ENCODE data around the gene AQP3.
"Not testable (repeated sequence)": the region's sequence is repeated elsewhere in the genome, so short reads cannot be mapped to it uniquely, and the experiment has no call there.

AQP3 gene

DNA sequence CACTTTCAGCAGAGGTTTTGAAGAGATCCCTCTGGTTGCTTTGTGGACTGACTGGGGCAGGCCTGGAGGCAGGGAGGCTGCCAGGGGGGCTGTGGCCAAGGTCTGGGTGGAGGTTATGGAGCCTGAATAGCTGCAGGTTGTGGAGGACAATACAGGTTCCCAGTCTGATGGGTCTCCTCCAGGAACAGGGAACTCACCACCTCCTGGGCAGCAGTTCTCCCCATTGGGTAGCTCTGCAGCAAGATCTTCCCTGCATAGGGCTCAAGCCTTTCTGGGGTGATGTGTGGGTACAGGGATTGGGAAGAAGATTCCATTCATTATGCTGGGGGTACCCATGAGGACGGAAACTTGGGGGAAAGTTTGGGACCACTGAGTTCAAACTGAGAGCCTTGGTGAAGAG, 6.8 kb downstream of the AQP3 start:
- DNase-seq (ENCODE audit: low spot score), result no peak

GRCh38 chr9:33440204-33440603, 7.2 kb downstream of the AQP3 start:
- no peak for DNase-seq (ENCODE audit: low spot score)

- DNase-seq (ENCODE audit: low spot score), result no peak
These were observed 7.7 kb downstream of the AQP3 start for GRCh38 chr9:33439731-33440130.

- no peak for DNase-seq (ENCODE audit: low spot score)
These were observed 8.3 kb downstream of the AQP3 start for GRCh38 chr9:33438926-33439680.

DNA sequence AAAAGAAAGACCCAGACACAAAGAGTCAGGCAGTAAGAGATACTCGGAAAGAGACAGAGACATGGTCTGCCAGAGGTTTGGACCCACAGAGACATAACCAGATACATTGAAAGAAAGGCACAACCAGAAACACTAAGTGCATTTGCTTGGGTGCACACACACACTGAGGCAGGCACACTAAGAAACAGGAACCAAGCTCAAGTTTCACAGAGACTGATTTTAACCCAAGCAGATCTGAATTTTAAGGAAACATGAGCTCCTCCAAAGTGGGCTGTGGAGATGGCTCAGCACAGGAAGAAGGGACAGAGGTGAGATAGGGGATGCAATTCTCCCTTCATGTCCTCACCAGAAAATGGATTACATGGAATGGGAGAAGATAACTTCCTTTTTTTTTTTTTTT, 9.5 kb downstream of the AQP3 start:
- DNase-seq (ENCODE audit: low spot score), result no peak

DNA sequence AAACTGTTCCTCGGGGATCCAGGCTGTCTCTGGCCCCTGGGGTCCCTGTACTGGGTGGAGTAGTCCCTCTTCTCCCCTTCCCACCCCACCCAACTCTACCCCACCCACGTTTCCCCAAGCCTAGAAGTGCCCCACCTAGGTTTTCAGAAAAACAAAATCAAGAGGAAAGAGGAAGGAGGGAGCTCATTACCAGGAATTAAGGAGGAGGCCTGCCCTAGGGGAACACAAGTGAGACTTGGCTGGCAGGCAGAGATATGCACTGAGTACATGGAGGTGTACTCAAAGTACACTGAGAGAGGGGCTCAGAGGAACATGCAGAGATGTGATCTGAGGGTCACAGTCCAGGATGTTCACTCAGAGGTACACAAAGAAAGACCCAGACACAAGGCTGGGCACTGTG, 10.2 kb downstream of the AQP3 start:
- DNase-seq (ENCODE audit: low spot score), result no peak

DNA sequence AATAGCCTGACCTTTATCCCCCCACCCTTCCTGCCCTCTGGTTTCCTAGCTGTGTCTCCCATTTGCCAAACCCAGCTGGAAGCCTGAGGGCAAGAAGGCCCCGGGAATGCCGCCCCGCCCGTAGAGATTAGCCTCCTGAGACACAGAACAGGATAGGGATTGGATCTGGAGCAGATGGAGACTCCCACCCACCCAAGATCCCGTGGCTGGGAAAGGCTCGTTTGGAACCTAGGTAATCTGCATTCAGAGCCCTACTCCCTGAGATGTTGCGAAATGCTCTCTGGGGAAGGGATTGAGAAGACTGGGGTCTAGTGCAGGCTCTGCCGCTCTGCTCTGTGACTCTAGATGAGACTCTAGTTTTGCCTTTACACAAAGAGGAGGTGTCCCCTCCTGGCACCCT, 10.9 kb downstream of the AQP3 start:
- no peak for DNase-seq (ENCODE audit: low spot score)

DNA sequence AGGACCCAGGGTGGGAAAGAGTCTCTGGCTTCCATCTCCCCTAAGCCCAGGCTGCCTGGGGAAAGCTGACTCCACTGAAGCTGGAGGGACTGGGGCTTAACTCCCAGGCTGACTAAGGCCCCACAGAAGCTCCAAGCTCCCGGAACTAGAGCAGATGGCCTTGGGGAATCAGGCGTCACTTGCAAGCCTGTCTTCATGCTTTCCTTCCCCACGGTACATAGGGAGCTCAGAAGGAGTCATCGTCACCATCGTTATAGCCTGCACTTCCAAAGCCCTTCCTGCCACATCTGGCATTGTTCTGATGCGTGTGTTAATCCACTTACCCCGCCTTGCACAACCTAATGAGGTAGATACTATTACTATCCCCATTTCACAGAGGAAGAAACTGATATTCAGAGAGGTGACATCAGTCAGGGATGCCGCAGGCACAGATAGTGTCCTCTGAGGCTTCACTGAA, 11.5 kb downstream of the AQP3 start:
- no peak for DNase-seq (ENCODE audit: low spot score)

- no peak for DNase-seq (ENCODE audit: low spot score)
These were observed 12.9 kb downstream of the AQP3 start for GRCh38 chr9:33434317-33435105.

- no peak for DNase-seq (ENCODE audit: low spot score)
These were observed 13.5 kb downstream of the AQP3 start for GRCh38 chr9:33433871-33434270.

- DNase-seq (ENCODE audit: low spot score), result no peak
These were observed 16.0 kb downstream of the AQP3 start for GRCh38 chr9:33431420-33431819.

- DNase-seq (ENCODE audit: low spot score), result no peak
These were observed 16.5 kb downstream of the AQP3 start for GRCh38 chr9:33430942-33431341.

DNA sequence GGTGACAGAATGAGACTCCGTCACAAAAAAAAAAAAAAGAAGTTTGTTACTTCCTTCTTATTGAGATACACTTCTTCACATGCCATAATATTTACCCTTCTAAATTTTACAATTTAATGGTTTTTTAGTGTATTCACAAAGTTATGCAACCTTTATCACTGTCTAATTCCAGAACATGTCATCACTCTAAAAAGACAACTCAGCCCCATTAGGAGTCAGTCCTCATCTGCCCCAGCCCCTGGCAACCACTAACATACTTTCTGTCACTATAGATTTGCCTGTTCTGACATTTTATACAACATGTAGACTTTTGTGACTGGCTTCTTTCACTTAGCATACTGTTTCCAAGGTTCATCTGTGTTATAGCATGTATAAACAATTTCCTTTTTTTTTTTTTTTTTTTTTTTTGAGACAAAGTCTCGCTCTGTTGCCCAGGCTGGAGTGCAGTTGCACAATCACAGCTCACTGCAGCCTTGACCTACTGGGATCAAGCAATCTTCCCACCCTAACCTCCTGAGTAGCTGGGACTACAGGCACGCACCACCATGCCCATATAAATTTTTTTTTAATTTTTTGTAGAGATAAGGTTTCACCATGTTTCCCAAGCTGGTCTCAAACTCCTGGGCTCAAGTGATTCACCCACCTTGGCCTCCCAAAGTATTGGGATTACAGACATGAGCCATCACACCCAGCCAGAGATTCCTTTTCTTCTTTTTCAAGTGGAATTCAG, 18.0 kb downstream of the AQP3 start:
- no peak for DNase-seq (ENCODE audit: low spot score)

DNA sequence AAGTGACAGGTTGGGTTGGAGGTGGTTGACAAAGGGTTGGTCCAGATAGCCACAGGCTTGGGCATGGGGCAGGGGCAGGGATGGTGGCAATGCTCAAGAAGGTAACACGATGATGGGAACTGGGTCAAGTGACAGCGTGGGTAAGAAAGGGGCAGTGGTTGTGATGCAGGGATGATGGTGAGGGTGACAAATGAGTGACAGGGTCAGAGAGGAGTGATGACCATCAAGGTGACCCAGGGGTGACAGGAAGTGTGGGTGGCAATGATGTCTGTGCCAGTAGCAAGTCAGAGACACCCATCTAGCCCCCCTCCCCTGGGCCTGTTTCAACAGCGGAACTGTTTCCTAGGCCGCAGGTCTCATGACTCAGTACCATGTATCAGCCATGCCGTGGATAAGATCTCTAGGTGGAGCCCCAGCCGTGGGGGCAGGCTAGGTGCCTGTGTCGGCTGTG, 20.5 kb downstream of the AQP3 start:
- DNase-seq (ENCODE audit: low spot score), result no peak

- no peak for DNase-seq (ENCODE audit: low spot score)
These were observed 22.3 kb downstream of the AQP3 start for GRCh38 chr9:33425128-33425533.

DNA sequence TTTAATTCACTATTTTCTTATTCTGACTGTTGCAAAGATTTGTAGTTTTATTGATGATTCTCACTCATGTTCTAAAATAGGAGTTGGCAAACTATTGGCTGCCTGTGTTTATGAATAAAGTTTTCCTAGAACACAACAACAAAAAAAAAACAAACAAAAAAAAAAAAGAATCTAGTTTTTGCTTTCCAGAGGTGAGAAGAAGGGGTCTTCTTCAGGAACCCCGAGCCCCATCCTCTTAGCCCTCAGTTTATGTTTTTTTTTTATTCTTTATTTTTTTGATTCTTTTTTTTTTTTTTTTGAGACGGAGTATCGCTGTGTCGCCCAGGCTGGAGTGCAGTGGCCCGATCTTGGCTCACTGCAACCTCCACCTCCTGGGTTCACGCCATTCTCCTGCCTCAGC, 22.9 kb downstream of the AQP3 start:
- DNase-seq (ENCODE audit: low spot score), result not testable (repeated sequence)

GRCh38 chr9:33424043-33424442, 23.4 kb downstream of the AQP3 start:
- DNase-seq (ENCODE audit: low spot score), result not testable (repeated sequence)

DNA sequence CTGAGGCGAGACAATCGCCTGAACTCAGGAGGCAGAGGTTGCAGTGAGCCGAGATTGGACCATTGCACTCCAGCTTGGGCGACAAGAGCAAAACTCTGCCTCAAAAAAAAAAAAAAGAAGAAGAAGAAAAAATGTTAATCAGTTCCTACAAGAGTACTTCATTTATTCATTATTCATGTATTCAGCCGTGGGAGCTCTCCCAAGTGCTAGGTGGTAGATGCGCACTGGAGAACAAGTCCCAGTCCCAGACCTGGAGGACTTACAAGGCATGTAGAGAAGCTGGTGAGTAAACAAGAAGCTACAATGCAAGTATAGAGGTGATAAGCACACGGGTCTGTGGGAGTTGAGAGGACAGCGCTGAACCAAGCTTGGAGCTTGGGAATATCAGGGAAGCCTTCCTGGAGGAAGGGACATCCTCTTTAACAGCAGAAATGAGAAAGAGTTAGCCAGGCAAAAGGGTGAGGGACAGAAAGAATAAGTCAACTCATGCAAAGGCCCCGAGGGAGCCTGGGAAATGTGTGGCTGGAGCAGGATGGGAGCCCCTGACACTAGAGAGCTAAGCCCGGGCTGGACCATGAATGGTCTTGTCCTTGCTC, 27.6 kb downstream of the AQP3 start:
- DNase-seq (ENCODE audit: low spot score), result no peak

- DNase-seq (ENCODE audit: low spot score), result no peak
These were observed 29.3 kb downstream of the AQP3 start for GRCh38 chr9:33418090-33418489.

DNA sequence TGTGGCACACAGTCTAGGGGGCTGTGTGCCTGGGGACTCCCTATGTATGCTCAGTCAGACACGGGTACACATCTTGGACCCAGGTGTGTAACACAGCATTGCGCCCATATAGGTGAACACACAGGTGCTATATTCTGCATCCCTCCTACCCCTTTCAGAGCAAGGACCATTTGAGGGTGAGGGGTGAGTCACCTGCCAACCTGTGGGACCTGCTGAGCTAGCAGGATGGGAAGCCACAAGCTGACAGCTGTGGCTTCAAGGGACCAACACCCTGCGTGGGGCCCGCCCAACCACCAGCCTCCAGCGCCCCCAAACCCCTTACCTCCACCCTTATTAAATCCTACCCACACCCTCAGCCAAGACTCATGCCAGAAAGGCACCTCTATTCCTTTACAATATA, 30.4 kb downstream of the AQP3 start:
- DNase-seq (ENCODE audit: low spot score), result no peak

GRCh38 chr9:33415501-33416038, 31.8 kb downstream of the AQP3 start:
- DNase-seq (ENCODE audit: low spot score), result peak; percentile 81

DNA sequence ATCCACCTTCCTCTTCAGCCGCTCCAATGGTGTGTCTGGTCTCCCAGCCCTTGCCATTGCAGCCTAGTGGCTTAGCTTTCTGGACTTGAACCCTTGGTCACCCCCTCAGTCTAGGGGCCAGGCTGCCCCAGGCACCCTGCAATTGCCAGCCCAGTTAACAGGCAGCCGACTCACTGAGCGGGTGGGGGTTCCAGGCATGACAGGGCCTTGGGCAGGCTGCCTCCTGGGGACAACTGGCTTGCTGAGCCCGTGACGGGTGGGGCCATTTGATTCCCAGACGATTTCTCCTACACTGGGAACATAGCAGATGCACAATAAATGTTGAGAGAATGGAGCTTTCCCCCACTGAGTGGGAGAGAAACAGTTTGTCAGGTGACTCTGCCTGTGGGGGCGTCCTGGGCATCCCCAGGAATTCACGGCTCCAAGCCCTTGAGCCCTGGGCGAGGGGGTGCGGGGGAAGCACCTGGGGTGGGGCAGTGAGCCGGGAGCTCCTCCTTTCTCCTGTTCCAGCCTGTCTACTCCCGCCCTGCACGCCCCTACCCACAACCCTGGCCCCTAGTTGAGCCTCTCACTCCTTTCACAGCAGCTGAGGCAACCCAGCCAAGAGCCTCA, 32.4 kb downstream of the AQP3 start:
- DNase-seq (ENCODE audit: low spot score), result no peak

Data from HuH-7 (cell line).